Mammary epithelial cell (primary cell): ENCODE data around the gene AKAP8.

Experiments
- EZH2 ChIP-seq: IDR thresholded peaks from 2 replicates; pipeline ENCODE4 v1.6.1; 2012; ENCODE audit warnings: low read length, inconsistent platforms, borderline replicate concordance
- TF ChIP-seq, protein P1 (sequence below), 2 donors: IDR thresholded peaks in 1 of 2; conservative IDR thresholded peaks in 1 of 2; 2 replicates each; pipeline ENCODE4 v1.5.1; 2011 to 2012; ENCODE audit warnings: inconsistent platforms in 2 of 2, low read length in 2 of 2, mild to moderate bottlenecking in 2 of 2, control low read depth in 1 of 2, low read depth in 1 of 2; ENCODE audit not compliant: insufficient read depth in 1 of 2; ENCODE audit errors: extremely low read depth in 1 of 2

- TF ChIP-seq, protein P1, sequence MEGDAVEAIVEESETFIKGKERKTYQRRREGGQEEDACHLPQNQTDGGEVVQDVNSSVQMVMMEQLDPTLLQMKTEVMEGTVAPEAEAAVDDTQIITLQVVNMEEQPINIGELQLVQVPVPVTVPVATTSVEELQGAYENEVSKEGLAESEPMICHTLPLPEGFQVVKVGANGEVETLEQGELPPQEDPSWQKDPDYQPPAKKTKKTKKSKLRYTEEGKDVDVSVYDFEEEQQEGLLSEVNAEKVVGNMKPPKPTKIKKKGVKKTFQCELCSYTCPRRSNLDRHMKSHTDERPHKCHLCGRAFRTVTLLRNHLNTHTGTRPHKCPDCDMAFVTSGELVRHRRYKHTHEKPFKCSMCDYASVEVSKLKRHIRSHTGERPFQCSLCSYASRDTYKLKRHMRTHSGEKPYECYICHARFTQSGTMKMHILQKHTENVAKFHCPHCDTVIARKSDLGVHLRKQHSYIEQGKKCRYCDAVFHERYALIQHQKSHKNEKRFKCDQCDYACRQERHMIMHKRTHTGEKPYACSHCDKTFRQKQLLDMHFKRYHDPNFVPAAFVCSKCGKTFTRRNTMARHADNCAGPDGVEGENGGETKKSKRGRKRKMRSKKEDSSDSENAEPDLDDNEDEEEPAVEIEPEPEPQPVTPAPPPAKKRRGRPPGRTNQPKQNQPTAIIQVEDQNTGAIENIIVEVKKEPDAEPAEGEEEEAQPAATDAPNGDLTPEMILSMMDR (conservative IDR thresholded peaks at IDR 0.05 in 1 of 2, IDR thresholded peaks at IDR 0.05 in 1 of 2; ENCODE audit: extremely low read depth in 1 of 2, insufficient read depth in 1 of 2, low read depth in 1 of 2, low read length in 2 of 2), result no peak
- no peak for TF ChIP-seq EZH2
Measured at GRCh38 chr19:15427350-15427700, 47.7 kb upstream of the AKAP8 start.
